Measurements from ENCODE around the gene STAB2. TPM values are rescaled to one million over a fixed set of nuclear protein-coding genes. Genes with fewer than 3 reads are reported as not detected.
A peak's percentile ranks its signal among the peaks of the same experiment; 100 is the strongest.

The STAB2 gene
- total RNA-seq, 4 donors from 2014 or later, result 0.27 to 0.81 TPM; not detected in 2

DNA sequence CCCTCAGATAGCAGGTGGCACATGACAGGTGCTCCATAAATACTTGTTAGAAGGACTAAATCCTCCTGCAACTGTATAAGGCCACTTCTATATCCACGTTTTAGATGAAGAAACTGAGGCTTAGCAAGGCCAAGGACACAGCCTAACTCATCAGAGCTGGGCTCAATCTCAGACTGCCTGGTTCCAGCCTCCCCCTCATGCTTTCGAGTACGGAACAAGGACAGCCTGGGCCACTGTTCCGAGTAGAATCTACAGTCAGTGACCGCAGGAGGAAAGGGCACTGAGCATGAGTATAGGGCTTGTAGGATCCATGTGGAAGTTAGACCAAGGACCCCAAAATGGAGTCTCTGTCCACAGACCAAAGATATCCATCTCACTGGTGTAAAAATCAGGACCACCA lies 169.4 kb downstream of the STAB2 start:
- H3K4me1 ChIP-seq, result no peaks in the 10 kb centered on the region
- H3K27ac ChIP-seq, result no peak overlapping the region
- TF ChIP-seq, protein P1, sequence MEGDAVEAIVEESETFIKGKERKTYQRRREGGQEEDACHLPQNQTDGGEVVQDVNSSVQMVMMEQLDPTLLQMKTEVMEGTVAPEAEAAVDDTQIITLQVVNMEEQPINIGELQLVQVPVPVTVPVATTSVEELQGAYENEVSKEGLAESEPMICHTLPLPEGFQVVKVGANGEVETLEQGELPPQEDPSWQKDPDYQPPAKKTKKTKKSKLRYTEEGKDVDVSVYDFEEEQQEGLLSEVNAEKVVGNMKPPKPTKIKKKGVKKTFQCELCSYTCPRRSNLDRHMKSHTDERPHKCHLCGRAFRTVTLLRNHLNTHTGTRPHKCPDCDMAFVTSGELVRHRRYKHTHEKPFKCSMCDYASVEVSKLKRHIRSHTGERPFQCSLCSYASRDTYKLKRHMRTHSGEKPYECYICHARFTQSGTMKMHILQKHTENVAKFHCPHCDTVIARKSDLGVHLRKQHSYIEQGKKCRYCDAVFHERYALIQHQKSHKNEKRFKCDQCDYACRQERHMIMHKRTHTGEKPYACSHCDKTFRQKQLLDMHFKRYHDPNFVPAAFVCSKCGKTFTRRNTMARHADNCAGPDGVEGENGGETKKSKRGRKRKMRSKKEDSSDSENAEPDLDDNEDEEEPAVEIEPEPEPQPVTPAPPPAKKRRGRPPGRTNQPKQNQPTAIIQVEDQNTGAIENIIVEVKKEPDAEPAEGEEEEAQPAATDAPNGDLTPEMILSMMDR (IDR thresholded peaks at IDR 0.05), result no peak
- TF ChIP-seq POLR2AphosphoS5 (IDR thresholded peaks at IDR 0.05), result no peak
- TF ChIP-seq EP300 (IDR thresholded peaks at IDR 0.05), result no peak
- no peak for TF ChIP-seq POLR2A (IDR thresholded peaks at IDR 0.05)
- H3K36me3 ChIP-seq, result peaks cover 0 to 54% of the 10 kb centered on the region in 2 donors
- ATAC-seq, result no peak
- H3K27me3 ChIP-seq, result no peaks in the 10 kb centered on the region
- 100% methylated on average over 1 to 2 of the region's 5 CpGs for WGBS, 2 donors (ENCODE audit: low coverage in 1 of 2)
- H3K4me3 ChIP-seq, result no peak overlapping the region
- H3K9me3 ChIP-seq, result no peaks in the 10 kb centered on the region

- H3K36me3 ChIP-seq, result peaks cover 0 to 62% of the 10 kb centered on the region in 2 donors
- no peak overlapping the region for H3K4me3 ChIP-seq
- H3K27me3 ChIP-seq, result no peaks in the 10 kb centered on the region
- TF ChIP-seq, protein P1 (IDR thresholded peaks at IDR 0.05), result no peak
- TF ChIP-seq POLR2A (IDR thresholded peaks at IDR 0.05) (no peak), POLR2AphosphoS5 (IDR thresholded peaks at IDR 0.05) (no peak), EP300 (IDR thresholded peaks at IDR 0.05) (no peak)
- H3K9me3 ChIP-seq, result no peaks in the 10 kb centered on the region
- no peak overlapping the region for H3K27ac ChIP-seq
- no peaks in the 10 kb centered on the region for H3K4me1 ChIP-seq
- no peak for ATAC-seq
- WGBS, 2 donors (ENCODE audit: low coverage in 1 of 2), result 88% methylated on average over 1 of the region's 1 CpG; no CpG with 5 or more reads in 1 of the 2 donors
Measured at GRCh38 chr12:103757248-103757647, 170.2 kb downstream of the STAB2 start.

DNA sequence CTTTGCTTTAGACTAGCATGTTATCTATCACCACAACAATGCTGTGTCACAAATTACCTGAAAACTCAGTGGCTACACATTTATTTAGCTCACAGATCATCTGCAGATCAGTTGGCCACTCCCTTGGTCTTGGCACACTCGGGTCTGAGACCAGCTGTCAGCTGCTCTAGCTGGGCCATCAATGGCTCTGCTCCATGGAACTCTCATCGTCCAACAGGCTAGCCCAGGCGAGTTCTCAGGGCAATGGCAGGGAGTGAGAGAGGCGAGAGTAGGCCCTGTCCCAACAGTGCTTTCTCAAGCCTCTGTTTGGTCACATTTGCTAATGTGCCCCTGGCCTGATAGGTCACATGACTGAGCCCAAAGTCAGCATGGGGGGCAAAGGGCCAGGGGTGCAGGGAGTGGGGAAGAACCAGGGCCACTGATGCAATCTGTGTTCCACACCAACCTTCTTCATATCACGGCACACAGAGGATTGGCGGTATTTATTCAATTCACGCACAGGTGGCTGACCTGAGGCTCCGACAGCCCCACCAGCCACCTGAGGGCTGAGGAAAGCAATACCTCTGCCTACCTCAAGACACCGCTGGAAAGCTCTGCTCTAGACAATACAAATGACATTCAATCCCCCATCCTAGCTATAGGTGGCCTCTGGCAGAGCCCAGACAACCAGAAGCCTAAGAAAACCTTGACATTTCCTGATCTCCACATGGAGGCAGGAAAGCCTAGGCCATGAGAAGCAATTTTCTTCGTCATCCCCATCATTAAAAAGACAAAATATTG lies 171.4 kb downstream of the STAB2 start:
- WGBS, 2 donors (ENCODE audit: low coverage in 1 of 2), result 95 to 100% methylated on average over 2 of the region's 10 CpGs
- H3K27ac ChIP-seq, result no peak overlapping the region
- TF ChIP-seq, protein P1 (IDR thresholded peaks at IDR 0.05), result no peak
- no peak for TF ChIP-seq POLR2A (IDR thresholded peaks at IDR 0.05)
- TF ChIP-seq EP300 (IDR thresholded peaks at IDR 0.05), result no peak
- TF ChIP-seq POLR2AphosphoS5 (IDR thresholded peaks at IDR 0.05), result no peak
- H3K4me1 ChIP-seq, result no peaks in the 10 kb centered on the region
- H3K4me3 ChIP-seq, result no peak overlapping the region
- no peaks in the 10 kb centered on the region for H3K27me3 ChIP-seq
- peak; percentile 8 for ATAC-seq
- peaks cover 0 to 68% of the 10 kb centered on the region in 2 donors for H3K36me3 ChIP-seq
- no peaks in the 10 kb centered on the region for H3K9me3 ChIP-seq

DNA sequence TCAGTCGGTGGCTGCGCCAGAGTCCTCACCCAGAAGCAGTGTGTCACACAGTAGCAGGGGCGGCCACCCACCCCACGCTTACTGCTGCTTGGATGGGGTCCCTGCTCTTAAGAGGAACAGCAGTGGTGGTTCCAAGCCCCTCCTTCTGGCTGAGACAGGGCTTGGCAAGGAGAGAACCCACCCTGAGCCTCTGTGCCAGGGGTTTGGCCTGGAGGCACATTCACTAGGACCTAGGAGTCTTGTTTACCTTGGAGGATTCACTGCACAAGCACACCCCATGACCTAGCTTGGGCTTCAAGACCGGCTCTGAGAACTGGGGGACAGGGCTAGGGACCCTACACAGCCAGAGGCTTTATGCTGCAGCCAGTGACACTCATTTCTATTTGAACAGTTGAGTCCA lies 175.4 kb downstream of the STAB2 start:
- Histone ChIP-seq H3K4me3 (no peak overlapping the region), H3K4me1 (no peaks in the 10 kb centered on the region), H3K27ac (no peak overlapping the region), H3K36me3 (peaks cover 5 to 99% of the 10 kb centered on the region in 2 donors), H3K9me3 (no peaks in the 10 kb centered on the region), H3K27me3 (no peaks in the 10 kb centered on the region)
- ATAC-seq, result peak; percentile 16
- TF ChIP-seq POLR2A (IDR thresholded peaks at IDR 0.05) (no peak), EP300 (IDR thresholded peaks at IDR 0.05) (no peak)
- TF ChIP-seq, protein P1 (IDR thresholded peaks at IDR 0.05), result no peak
- no CpG with 5 or more reads among the region's 5 CpGs for WGBS, 2 donors (ENCODE audit: low coverage in 1 of 2)

DNA sequence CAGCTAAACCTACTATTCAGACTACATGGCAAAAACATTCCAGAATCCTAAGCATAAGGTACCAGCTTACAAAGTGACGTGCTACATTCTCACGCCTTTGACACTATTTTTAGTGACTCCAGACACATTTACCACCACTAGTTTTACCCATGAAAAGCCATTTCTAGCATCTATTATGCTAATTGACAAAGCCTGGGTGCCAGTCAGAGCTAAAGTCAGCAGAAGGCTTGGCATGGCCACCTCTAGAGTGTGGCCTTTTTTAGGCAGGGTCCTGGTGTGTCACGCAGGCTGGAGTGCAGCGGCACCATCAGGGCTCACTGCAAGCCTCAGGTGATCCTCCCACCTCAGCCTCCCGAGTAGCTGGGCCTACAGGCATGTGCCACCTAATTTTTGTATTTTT lies 178.2 kb downstream of the STAB2 start:
- H3K27ac ChIP-seq, result no peak overlapping the region
- WGBS, 2 donors (ENCODE audit: low coverage in 1 of 2), result 93 to 96% methylated on average over 2 to 5 of the region's 5 CpGs
- H3K4me3 ChIP-seq, result no peak overlapping the region
- H3K27me3 ChIP-seq, result no peaks in the 10 kb centered on the region
- H3K36me3 ChIP-seq, result peaks cover 13 to 100% of the 10 kb centered on the region in 2 donors
- H3K4me1 ChIP-seq, result no peaks in the 10 kb centered on the region
- H3K9me3 ChIP-seq, result no peaks in the 10 kb centered on the region
- TF ChIP-seq POLR2AphosphoS5 (IDR thresholded peaks at IDR 0.05) (no peak), EP300 (IDR thresholded peaks at IDR 0.05) (no peak), POLR2A (IDR thresholded peaks at IDR 0.05) (no peak)
- TF ChIP-seq, protein P1 (IDR thresholded peaks at IDR 0.05), result no peak
- ATAC-seq, result no peak

Data from gastroesophageal sphincter (tissue), 4 donors.